ENCODE measurements around the gene ATP6V0A1.
"Not testable (repeated sequence)": the region's sequence is repeated elsewhere in the genome, so short reads cannot be mapped to it uniquely, and the experiment has no call there.

Gene ATP6V0A1

DNA sequence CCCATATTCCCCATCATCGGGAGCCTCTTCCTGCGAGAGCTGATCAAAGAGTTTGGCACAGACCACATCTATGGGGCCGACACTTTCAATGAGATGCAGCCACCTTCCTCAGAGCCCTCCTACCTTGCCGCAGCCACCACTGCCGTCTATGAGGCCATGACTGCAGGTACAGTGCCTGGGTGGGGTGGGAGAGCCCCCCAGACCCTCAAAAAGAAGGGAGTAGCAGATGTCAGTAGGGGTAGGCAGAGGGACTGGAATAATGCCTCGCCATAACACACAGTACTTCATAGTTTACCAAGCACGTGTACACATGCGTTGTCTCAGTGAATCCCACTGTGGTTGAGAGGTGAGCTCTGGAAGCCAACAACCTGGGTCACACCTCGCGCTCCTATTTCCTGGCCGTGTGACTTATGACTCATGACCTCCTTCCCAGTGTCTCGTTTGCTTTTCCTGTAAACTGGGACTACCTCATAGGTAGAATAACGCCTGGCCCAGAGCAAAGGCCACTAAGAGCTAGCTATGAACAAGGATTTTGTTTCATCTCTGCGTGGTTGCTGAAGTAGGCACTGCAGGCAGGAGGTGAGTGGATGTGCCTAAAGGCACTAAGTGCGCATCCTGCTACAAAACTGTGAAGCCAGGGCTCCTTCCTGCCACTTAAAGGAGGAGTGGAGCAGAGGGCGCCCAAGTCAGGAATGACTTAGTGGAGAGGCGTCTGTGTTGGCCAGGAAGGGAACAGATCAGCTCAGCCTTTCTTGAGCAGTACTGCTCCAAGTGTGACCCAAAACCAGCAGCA lies 82.6 kb downstream of the ATP6V0A1 start:
- in situ Hi-C loops (cut with MboI; ENCODE audit: low sequenced_read_pairs, unreplicated experiment) = no loop called here
- TF ChIP-seq, protein P1, sequence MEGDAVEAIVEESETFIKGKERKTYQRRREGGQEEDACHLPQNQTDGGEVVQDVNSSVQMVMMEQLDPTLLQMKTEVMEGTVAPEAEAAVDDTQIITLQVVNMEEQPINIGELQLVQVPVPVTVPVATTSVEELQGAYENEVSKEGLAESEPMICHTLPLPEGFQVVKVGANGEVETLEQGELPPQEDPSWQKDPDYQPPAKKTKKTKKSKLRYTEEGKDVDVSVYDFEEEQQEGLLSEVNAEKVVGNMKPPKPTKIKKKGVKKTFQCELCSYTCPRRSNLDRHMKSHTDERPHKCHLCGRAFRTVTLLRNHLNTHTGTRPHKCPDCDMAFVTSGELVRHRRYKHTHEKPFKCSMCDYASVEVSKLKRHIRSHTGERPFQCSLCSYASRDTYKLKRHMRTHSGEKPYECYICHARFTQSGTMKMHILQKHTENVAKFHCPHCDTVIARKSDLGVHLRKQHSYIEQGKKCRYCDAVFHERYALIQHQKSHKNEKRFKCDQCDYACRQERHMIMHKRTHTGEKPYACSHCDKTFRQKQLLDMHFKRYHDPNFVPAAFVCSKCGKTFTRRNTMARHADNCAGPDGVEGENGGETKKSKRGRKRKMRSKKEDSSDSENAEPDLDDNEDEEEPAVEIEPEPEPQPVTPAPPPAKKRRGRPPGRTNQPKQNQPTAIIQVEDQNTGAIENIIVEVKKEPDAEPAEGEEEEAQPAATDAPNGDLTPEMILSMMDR (IDR thresholded peaks at IDR 0.05; ENCODE audit: borderline replicate concordance, control extremely low read depth, extremely low read depth, insufficient read depth, missing control alignments) = no peak
- no peak for DNase-seq (ENCODE audit: low spot score)

DNA sequence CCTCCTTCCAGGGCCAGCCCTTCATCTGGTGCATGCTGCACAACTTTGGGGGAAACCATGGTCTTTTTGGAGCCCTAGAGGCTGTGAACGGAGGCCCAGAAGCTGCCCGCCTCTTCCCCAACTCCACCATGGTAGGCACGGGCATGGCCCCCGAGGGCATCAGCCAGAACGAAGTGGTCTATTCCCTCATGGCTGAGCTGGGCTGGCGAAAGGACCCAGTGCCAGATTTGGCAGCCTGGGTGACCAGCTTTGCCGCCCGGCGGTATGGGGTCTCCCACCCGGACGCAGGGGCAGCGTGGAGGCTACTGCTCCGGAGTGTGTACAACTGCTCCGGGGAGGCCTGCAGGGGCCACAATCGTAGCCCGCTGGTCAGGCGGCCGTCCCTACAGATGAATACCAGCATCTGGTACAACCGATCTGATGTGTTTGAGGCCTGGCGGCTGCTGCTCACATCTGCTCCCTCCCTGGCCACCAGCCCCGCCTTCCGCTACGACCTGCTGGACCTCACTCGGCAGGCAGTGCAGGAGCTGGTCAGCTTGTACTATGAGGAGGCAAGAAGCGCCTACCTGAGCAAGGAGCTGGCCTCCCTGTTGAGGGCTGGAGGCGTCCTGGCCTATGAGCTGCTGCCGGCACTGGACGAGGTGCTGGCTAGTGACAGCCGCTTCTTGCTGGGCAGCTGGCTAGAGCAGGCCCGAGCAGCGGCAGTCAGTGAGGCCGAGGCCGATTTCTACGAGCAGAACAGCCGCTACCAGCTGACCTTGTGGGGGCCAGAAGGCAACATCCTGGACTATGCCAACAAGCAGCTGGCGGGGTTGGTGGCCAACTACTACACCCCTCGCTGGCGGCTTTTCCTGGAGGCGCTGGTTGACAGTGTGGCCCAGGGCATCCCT lies 84.8 kb downstream of the ATP6V0A1 start:
- DNase-seq (ENCODE audit: low spot score) = no peak
- TF ChIP-seq, protein P1 (IDR thresholded peaks at IDR 0.05; ENCODE audit: borderline replicate concordance, control extremely low read depth, extremely low read depth, insufficient read depth, missing control alignments) = no peak
- in situ Hi-C loops (cut with MboI; ENCODE audit: low sequenced_read_pairs, unreplicated experiment) = no loop called here

DNA sequence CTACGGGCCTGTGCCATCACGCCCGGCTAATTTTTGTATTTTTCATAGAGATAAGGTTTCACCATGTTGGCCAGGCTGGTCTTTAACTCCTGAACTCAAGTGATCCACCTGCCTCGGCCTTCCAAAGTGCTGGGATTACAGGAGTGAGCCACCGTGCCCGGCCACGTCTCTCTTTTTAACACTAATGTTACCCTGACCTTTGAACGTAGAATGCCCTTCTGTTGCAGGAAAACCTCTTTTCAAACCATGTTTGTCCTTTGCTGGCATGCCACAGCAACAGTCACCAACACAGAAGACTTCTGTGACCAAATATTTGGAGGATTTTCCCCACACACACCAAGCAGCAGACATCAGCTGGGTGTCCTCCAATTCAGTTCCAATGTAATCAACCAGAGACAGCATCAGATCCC lies 86.2 kb downstream of the ATP6V0A1 start:
- no peak for DNase-seq (ENCODE audit: low spot score)
- in situ Hi-C loops (cut with MboI; ENCODE audit: low sequenced_read_pairs, unreplicated experiment) = no loop called here
- TF ChIP-seq, protein P1 (IDR thresholded peaks at IDR 0.05; ENCODE audit: borderline replicate concordance, control extremely low read depth, extremely low read depth, insufficient read depth, missing control alignments) = no peak

DNA sequence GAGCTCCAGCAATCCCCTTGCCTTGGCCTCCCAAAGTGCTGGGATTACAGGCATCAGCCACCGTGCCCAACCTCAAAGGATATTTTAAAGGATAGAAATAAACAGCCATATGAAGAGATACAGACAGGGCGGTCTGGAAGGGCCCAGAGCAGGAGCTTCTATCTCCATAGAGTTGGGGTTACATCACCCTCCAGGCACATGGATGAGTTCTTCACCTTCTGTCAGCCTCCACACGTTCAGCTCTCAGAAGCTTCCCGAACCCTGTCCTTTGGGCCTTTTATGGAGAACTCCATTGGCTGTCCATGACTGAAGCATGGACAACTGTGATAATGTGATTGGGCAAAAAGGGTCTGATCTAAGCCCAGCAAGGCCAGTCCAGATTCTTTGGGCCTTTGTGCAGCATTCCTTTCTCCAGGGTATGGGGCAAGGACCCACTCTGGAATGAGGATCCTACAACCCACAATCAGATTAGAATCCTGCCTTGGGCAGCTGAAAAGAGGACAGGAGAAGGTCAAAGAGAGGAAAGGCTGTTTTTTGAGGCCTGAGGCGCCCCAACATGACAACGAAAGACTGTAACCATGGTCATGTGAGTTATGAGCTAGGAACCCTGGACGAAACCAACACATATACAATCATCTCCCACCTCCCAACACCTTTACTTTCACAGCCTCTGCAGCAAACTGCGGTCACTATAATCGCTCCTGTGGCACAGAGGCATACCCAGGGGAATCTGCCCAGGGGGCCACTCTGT lies 87.3 kb downstream of the ATP6V0A1 start:
- DNase-seq (ENCODE audit: low spot score); in situ Hi-C loops (cut with MboI; ENCODE audit: low sequenced_read_pairs, unreplicated experiment): not testable (repeated sequence)

DNA sequence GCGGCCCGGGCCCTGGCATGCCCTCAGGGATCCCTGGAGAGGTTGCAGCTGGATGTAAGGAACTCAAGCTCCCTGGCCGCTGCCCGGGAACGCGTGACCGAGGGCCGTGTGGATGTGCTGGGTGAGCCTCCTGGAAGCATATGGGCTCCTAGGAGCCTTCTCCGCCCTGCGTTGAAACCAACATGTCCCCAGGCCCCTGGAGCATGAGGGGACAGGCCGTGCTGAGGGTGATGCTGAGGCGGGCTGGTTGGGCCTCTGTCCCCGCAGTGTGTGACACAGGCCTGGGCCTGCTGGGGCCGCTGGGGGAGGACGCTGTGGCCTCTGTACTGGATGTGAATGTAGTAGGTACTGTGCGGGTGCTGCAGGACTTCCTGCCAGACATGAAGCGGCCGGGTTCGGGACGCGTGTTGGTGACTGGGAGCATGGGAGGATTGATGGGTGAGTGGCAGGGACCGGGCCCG lies 88.4 kb downstream of the ATP6V0A1 start:
- no peak for DNase-seq (ENCODE audit: low spot score)
- in situ Hi-C loops (cut with MboI; ENCODE audit: low sequenced_read_pairs, unreplicated experiment) = no loop called here
- TF ChIP-seq, protein P1 (IDR thresholded peaks at IDR 0.05; ENCODE audit: borderline replicate concordance, control extremely low read depth, extremely low read depth, insufficient read depth, missing control alignments) = no peak

DNA sequence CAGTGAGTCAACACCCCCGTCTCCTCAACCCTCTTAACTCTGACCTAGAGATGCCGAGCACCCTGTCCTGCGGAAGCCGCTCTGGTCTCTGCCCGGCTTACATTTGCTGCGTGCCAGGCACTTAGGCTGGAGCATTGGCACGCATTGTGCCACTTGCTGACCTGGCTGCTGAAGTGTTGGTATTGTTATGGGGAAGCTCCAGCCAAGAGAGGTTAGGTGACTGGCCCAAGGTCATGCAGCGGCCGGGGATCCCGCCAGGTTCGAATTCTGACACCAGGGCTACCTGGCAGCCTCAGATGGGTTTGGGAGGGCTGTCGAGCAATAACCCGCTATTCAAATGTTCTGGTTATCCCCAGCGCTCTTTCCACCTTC lies 89.0 kb downstream of the ATP6V0A1 start:
- no peak for DNase-seq (ENCODE audit: low spot score)
- TF ChIP-seq, protein P1 (IDR thresholded peaks at IDR 0.05; ENCODE audit: borderline replicate concordance, control extremely low read depth, extremely low read depth, insufficient read depth, missing control alignments) = no peak
- in situ Hi-C loops (cut with MboI; ENCODE audit: low sequenced_read_pairs, unreplicated experiment) = no loop called here
